Panc1 (cell line): ENCODE data around the gene TNRC6B. TPM values are rescaled to one million over a fixed set of nuclear protein-coding genes. Genes with fewer than 3 reads are reported as not detected.
"Not testable (repeated sequence)": the region's sequence is repeated elsewhere in the genome, so short reads cannot be mapped to it uniquely, and the experiment has no call there.

Source experiments
- ATAC-seq: fragments of 200-7000 bp; cut with Tn5 transposase; 2 replicates; pipeline ENCODE4 v1.9.1; 2020; ENCODE audit warnings: mild to moderate bottlenecking, moderate library complexity
- BruUV-seq: library from RNA; stranded (reverse); fragments of 400-500 nt; replicated peaks from 2 replicates; lab custom pipeline; 2021; lab: Mats Ljungman, UMichigan
- CTCF ChIA-PET: fragments of 300-600 bp; sonication (Branson Sonifier 250); formaldehyde crosslinking; loops from one replicate; lab custom pipeline; 2022; ENCODE audit warnings: antibody characterized with exemption; lab: Charles Lee
- POLR2A ChIA-PET: fragments of 300-600 bp; sonication (Branson Sonifier 250); formaldehyde crosslinking; loops from one replicate; lab custom pipeline; 2022; ENCODE audit warnings: antibody characterized with exemption; lab: Charles Lee
- DNase-seq: peaks from one replicate; pipeline ENCODE4 v3.0.0-alpha.2; 2010; ENCODE audit warnings: low read depth, low spot score
- H3K27ac ChIP-seq: 2 replicates; pipeline ENCODE4 v1.5.1; 2011; ENCODE audit warnings: mild to moderate bottlenecking, low read length, inconsistent platforms
- H3K27me3 ChIP-seq: fragments of 200-500 bp; sonication (Bioruptor generic); 2 replicates; pipeline ENCODE4 v1.6.0; 2014; ENCODE audit warnings: low read length, inconsistent platforms; ENCODE audit not compliant: control insufficient read depth, insufficient read depth
- H3K36me3 ChIP-seq: fragments of 200-500 bp; sonication (Bioruptor generic); 2 replicates; pipeline ENCODE4 v1.5.1; 2014; ENCODE audit warnings: inconsistent platforms, mild to moderate bottlenecking, low read length, moderate library complexity; ENCODE audit not compliant: control insufficient read depth, insufficient read depth
- H3K4me1 ChIP-seq: 2 replicates; pipeline ENCODE4 v1.5.1; 2011; ENCODE audit warnings: inconsistent platforms, mild to moderate bottlenecking, low read length, moderate library complexity; ENCODE audit not compliant: control insufficient read depth, insufficient read depth
- H3K4me3 ChIP-seq, 2 experiments: 2 replicates each; pipeline ENCODE4 v1.5.1; 2011 to 2012; ENCODE audit warnings: low read depth in 2 of 2, low read length in 2 of 2, mild to moderate bottlenecking in 2 of 2, inconsistent platforms in 1 of 2, moderate library complexity in 1 of 2
- H3K9me3 ChIP-seq: fragments of 200-500 bp; sonication (Bioruptor generic); 2 replicates; pipeline ENCODE4 v1.5.1; 2014; ENCODE audit warnings: low read depth, mild to moderate bottlenecking, inconsistent platforms, low read length, moderate library complexity; ENCODE audit not compliant: control insufficient read depth, insufficient read depth
- CTCF ChIP-seq: fragments of 450-650 bp; IDR thresholded peaks from 2 replicates; pipeline ENCODE4 v1.5.1; 2017; ENCODE audit warnings: mild to moderate bottlenecking
- POLR2AphosphoS5 ChIP-seq: IDR thresholded peaks from 2 replicates; pipeline ENCODE4 v1.6.1; 2012; ENCODE audit warnings: mild to moderate bottlenecking, low read depth, low read length, moderate library complexity
- SIN3A ChIP-seq: IDR thresholded peaks from 2 replicates; pipeline ENCODE4 v1.6.1; 2012; ENCODE audit warnings: low read depth, mild to moderate bottlenecking, low read length, moderate library complexity, borderline replicate concordance; ENCODE audit not compliant: insufficient read depth
- TCF7L2 ChIP-seq: IDR thresholded peaks from 2 replicates; pipeline ENCODE4 v1.6.1; 2011; ENCODE audit warnings: mild to moderate bottlenecking, low read depth, low read length, inconsistent platforms
- in situ Hi-C: cut with HindIII; loops from 2 replicates; pipeline ENCODE4 v1.10.0; 2016; ENCODE audit warnings: low sequenced_read_pairs, low pct_unique_long_range_greater_than_20kb
- intact Hi-C: fragments of 100-400 bp; cut with micrococcal nuclease; formaldehyde crosslinking; loops from one replicate; pipeline ENCODE4 v1.10.0; 2022; ENCODE audit not compliant: unreplicated experiment
- total RNA-seq: library from RNA; stranded (reverse); gene quantifications from one replicate; pipeline ENCODE4 v1.2.1, GENCODE V29; 2021; ENCODE audit not compliant: unreplicated experiment
- TF ChIP-seq, protein P1 (sequence below), 2 experiments: IDR thresholded peaks; 2 replicates each; pipeline ENCODE4 v1.6.1; 2011 to 2012; ENCODE audit warnings: low read depth in 2 of 2, control low read depth in 1 of 2, low read length in 1 of 2, mild to moderate bottlenecking in 1 of 2, moderate library complexity in 1 of 2; ENCODE audit not compliant: insufficient read depth in 1 of 2

TNRC6B gene
- total RNA-seq, 1 experiment from 2014 or later = 30.7 TPM

DNA sequence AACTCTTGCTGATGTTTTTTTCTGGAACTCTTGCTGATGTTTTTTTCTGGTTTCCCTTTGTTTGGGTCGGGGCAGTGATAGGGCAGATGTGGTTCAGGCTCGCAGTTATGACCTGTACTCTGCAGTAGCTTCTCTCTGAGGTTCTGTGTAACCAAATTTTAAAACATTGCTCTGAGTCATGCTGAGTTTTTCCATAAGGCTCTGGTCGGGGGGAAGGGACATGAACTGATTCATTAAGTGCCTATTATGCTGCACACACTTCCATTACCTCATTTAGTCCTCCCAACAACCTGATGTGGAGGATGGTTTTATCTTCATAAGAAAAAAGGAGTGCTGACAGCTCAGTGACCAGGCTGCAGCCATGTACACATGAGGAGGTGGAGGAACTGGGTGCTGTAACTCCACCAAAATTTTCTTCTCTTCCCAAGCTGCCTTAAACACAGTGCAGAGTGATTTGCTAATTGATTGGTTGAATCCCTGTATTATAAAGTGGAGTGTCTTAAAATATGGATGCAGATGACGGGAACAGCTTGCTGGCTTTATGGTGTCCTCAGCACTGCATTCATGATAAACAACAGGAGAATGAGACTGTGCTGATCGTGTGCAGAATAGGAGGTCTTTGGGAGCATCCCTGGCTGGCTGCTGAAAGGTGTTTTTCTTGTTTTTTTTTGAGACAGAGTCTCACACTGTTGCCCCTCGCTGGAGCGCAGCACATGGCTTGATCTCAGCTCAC, 19.1 kb downstream of the TNRC6B start:
- no peak for DNase-seq
- H3K4me1 ChIP-seq = peaks cover 6% of the 10 kb centered on the region
- H3K4me3 ChIP-seq = no peak overlapping the region
- no peaks in the 10 kb centered on the region for H3K9me3 ChIP-seq
- BruUV-seq = no TSS peak
- in situ Hi-C loops = no loop called here
- intact Hi-C loops = no loop called here
- CTCF ChIA-PET = interaction anchor here (0.6 kb wide), 1 partner anchor 761 kb away, joined by 3 read pairs; no protein-coding TSS in a partner anchor
- POLR2A ChIA-PET = no interaction called here
- H3K27ac ChIP-seq = no peak overlapping the region
- ATAC-seq = no peak; the same call in 1 of the 2 replicates
- no peaks in the 10 kb centered on the region for H3K27me3 ChIP-seq
- H3K36me3 ChIP-seq = no peaks in the 10 kb centered on the region
- TF ChIP-seq POLR2AphosphoS5 = no peak
- TF ChIP-seq CTCF = no peak
- TF ChIP-seq, protein P1, sequence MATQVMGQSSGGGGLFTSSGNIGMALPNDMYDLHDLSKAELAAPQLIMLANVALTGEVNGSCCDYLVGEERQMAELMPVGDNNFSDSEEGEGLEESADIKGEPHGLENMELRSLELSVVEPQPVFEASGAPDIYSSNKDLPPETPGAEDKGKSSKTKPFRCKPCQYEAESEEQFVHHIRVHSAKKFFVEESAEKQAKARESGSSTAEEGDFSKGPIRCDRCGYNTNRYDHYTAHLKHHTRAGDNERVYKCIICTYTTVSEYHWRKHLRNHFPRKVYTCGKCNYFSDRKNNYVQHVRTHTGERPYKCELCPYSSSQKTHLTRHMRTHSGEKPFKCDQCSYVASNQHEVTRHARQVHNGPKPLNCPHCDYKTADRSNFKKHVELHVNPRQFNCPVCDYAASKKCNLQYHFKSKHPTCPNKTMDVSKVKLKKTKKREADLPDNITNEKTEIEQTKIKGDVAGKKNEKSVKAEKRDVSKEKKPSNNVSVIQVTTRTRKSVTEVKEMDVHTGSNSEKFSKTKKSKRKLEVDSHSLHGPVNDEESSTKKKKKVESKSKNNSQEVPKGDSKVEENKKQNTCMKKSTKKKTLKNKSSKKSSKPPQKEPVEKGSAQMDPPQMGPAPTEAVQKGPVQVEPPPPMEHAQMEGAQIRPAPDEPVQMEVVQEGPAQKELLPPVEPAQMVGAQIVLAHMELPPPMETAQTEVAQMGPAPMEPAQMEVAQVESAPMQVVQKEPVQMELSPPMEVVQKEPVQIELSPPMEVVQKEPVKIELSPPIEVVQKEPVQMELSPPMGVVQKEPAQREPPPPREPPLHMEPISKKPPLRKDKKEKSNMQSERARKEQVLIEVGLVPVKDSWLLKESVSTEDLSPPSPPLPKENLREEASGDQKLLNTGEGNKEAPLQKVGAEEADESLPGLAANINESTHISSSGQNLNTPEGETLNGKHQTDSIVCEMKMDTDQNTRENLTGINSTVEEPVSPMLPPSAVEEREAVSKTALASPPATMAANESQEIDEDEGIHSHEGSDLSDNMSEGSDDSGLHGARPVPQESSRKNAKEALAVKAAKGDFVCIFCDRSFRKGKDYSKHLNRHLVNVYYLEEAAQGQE (IDR thresholded peaks at IDR 0.05; ENCODE audit: insufficient read depth in 1 of 2, low read depth in 2 of 2, low read length in 1 of 2) = no peak
- TF ChIP-seq TCF7L2 = no peak
- TF ChIP-seq SIN3A = no peak

- intact Hi-C loops, H3K4me3 ChIP-seq, POLR2A ChIA-PET, ATAC-seq, H3K36me3 ChIP-seq, BruUV-seq, H3K9me3 ChIP-seq, DNase-seq, H3K27me3 ChIP-seq, H3K4me1 ChIP-seq, H3K27ac ChIP-seq, in situ Hi-C loops: not testable (repeated sequence)
- CTCF ChIA-PET = interaction anchor here (0.6 kb wide), 1 partner anchor 761 kb away, joined by 3 read pairs; no protein-coding TSS in a partner anchor
Measured at GRCh38 chr22:40197421-40197820, 19.7 kb downstream of the TNRC6B start.

- CTCF ChIA-PET = interaction anchor here (0.5 kb wide), 1 partner anchor 153 kb away, joined by 4 read pairs; no protein-coding TSS in a partner anchor
- POLR2A ChIA-PET = no interaction called here
Measured at GRCh38 chr22:40198733-40199132, 21.0 kb downstream of the TNRC6B start.

More at GRCh38 chr22:40198733-40199132, 21.0 kb downstream of the TNRC6B start:
- Histone ChIP-seq H3K27ac (no peak overlapping the region), H3K9me3 (no peaks in the 10 kb centered on the region), H3K4me3 (no peak overlapping the region), H3K4me1 (peaks cover 6% of the 10 kb centered on the region), H3K36me3 (no peaks in the 10 kb centered on the region; the same call in 1 of the 2 replicates), H3K27me3 (no peaks in the 10 kb centered on the region)
- in situ Hi-C loops = no loop called here
- BruUV-seq = no TSS peak
- ATAC-seq = no peak
- DNase-seq = no peak
- intact Hi-C loops = no loop called here
- TF ChIP-seq POLR2AphosphoS5 (no peak), SIN3A (no peak), TCF7L2 (no peak), CTCF (no peak)
- TF ChIP-seq, protein P1 (IDR thresholded peaks at IDR 0.05; ENCODE audit: insufficient read depth in 1 of 2, low read depth in 2 of 2, low read length in 1 of 2) = no peak
